ENCODE results near the gene COLEC11. TPM values are rescaled to one million over a fixed set of nuclear protein-coding genes. Genes with fewer than 3 reads are reported as not detected.
"Not testable (repeated sequence)": the region's sequence is repeated elsewhere in the genome, so short reads cannot be mapped to it uniquely, and the experiment has no call there.

Gene COLEC11
- total RNA-seq, 2 experiments from 2014 or later = 0.47 TPM; not detected in 1

GRCh38 chr2:3635171-3635974 lies 40.5 kb downstream of the COLEC11 start:
- Histone ChIP-seq H3K27ac (ENCODE audit: low read depth in 1 of 2, low read length in 2 of 2) (no peak overlapping the region), H3K4me1 (ENCODE audit: insufficient read depth, low read length) (no peaks in the 10 kb centered on the region), H3K36me3 (ENCODE audit: insufficient read depth, low read length) (no peaks in the 10 kb centered on the region), H3K9me3 (ENCODE audit: control insufficient read depth in 1 of 2, insufficient read depth in 1 of 2, low read length in 2 of 2) (no peaks in the 10 kb centered on the region), H3K4me3 (ENCODE audit: low read length) (no peak overlapping the region), H3K27me3 (ENCODE audit: control insufficient read depth in 1 of 2, insufficient read depth in 2 of 2, low read length in 2 of 2) (no peaks in the 10 kb centered on the region)
- ChIA-PET CTCF (no interaction called here), POLR2A (no interaction called here)
- ATAC-seq (ENCODE audit: poor library complexity) (no peak), DNase-seq (peak in 1 of 14 experiments; percentile 12)
- Mint-ChIP-seq H3K4me1 (ENCODE audit: low read depth) (no peaks in the 10 kb centered on the region), H3K36me3 (ENCODE audit: low read depth) (no peaks in the 10 kb centered on the region), H3K9me3 (no peaks in the 10 kb centered on the region), H3K4me3 (no peak overlapping the region), H3K27me3 (no peaks in the 10 kb centered on the region), H3K27ac (no peak overlapping the region)
- no peak for TF ChIP-seq CTCF (IDR thresholded peaks at IDR 0.05)
- intact Hi-C loops (cut with DNase I, micrococcal nuclease) = no loop called here

- intact Hi-C loops (cut with DNase I, micrococcal nuclease); H3K36me3 Mint-ChIP-seq (ENCODE audit: low read depth); H3K4me3 ChIP-seq (ENCODE audit: low read length); H3K27me3 ChIP-seq (ENCODE audit: control insufficient read depth in 1 of 2, insufficient read depth in 2 of 2, low read length in 2 of 2); H3K4me3 Mint-ChIP-seq; H3K9me3 ChIP-seq (ENCODE audit: control insufficient read depth in 1 of 2, insufficient read depth in 1 of 2, low read length in 2 of 2); H3K4me1 ChIP-seq (ENCODE audit: insufficient read depth, low read length); CTCF ChIA-PET; H3K27me3 Mint-ChIP-seq; H3K9me3 Mint-ChIP-seq; H3K36me3 ChIP-seq (ENCODE audit: insufficient read depth, low read length); H3K27ac ChIP-seq (ENCODE audit: low read depth in 1 of 2, low read length in 2 of 2); H3K27ac Mint-ChIP-seq; H3K4me1 Mint-ChIP-seq (ENCODE audit: low read depth); ATAC-seq (ENCODE audit: poor library complexity); POLR2A ChIA-PET: not testable (repeated sequence)
- peak in 1 of 14 experiments; percentile 7 for DNase-seq
These were observed 41.0 kb downstream of the COLEC11 start for GRCh38 chr2:3635975-3636327.

- ATAC-seq (ENCODE audit: poor library complexity) = no peak
- POLR2A ChIA-PET = no interaction called here
- H3K9me3 ChIP-seq (ENCODE audit: control insufficient read depth in 1 of 2, insufficient read depth in 1 of 2, low read length in 2 of 2) = no peaks in the 10 kb centered on the region
These were observed 41.8 kb downstream of the COLEC11 start for GRCh38 chr2:3636586-3637310.

More at GRCh38 chr2:3636586-3637310, 41.8 kb downstream of the COLEC11 start:
- CTCF ChIA-PET = no interaction called here
- Histone ChIP-seq H3K4me3 (ENCODE audit: low read length) (no peak overlapping the region), H3K36me3 (ENCODE audit: insufficient read depth, low read length) (no peaks in the 10 kb centered on the region), H3K27me3 (ENCODE audit: control insufficient read depth in 1 of 2, insufficient read depth in 2 of 2, low read length in 2 of 2) (no peaks in the 10 kb centered on the region), H3K4me1 (ENCODE audit: insufficient read depth, low read length) (no peaks in the 10 kb centered on the region), H3K27ac (ENCODE audit: low read depth in 1 of 2, low read length in 2 of 2) (no peak overlapping the region)
- H3K9me3 Mint-ChIP-seq = no peaks in the 10 kb centered on the region
- peak in 1 of 14 experiments; percentile 32 for DNase-seq
- H3K4me3 Mint-ChIP-seq = no peak overlapping the region
- no peaks in the 10 kb centered on the region for H3K36me3 Mint-ChIP-seq (ENCODE audit: low read depth)
- intact Hi-C loops (cut with DNase I, micrococcal nuclease) = no loop called here
- H3K27ac Mint-ChIP-seq = no peak overlapping the region
- no peak for TF ChIP-seq CTCF (IDR thresholded peaks at IDR 0.05)
- H3K4me1 Mint-ChIP-seq (ENCODE audit: low read depth) = no peaks in the 10 kb centered on the region
- H3K27me3 Mint-ChIP-seq = no peaks in the 10 kb centered on the region
